OCI-LY7 (cell line): ENCODE results near the gene CRAMP1. TPM values are rescaled to one million over a fixed set of nuclear protein-coding genes. Genes with fewer than 3 reads are reported as not detected.

ENCODE experiments used
- BruUV-seq: library from RNA; stranded (reverse); fragments of 400-500 nt; replicated peaks from 2 replicates; lab custom pipeline; 2021; lab: Mats Ljungman, UMichigan
- CTCF ChIA-PET: fragments of 300-600 bp; sonication (Branson Sonifier 250); formaldehyde crosslinking; loops from one replicate; lab custom pipeline; 2022; ENCODE audit warnings: antibody characterized with exemption; ENCODE audit not compliant: unreplicated experiment; lab: Charles Lee
- POLR2A ChIA-PET: fragments of 300-600 bp; sonication (Branson Sonifier 250); formaldehyde crosslinking; loops from one replicate; lab custom pipeline; 2022; ENCODE audit warnings: antibody characterized with exemption; lab: Charles Lee
- DNase-seq: peaks from one replicate; pipeline ENCODE4 v3.0.0-alpha.2; 2015; ENCODE audit warnings: low spot score
- H2AFZ ChIP-seq: fragments of 200-600 bp; sonication (generic), shearing (Covaris generic); 2 replicates; pipeline ENCODE4 v1.6.1; 2014; ENCODE audit warnings: mild to moderate bottlenecking, antibody characterized with exemption, low read length, moderate library complexity
- H3K27ac ChIP-seq: fragments of 200-600 bp; sonication (generic); 2 replicates; pipeline ENCODE4 v1.5.1; 2014; ENCODE audit warnings: mixed run types, low read depth, mild to moderate bottlenecking, moderate library complexity, low read length, inconsistent platforms; ENCODE audit not compliant: poor library complexity, severe bottlenecking
- H3K36me3 ChIP-seq: fragments of 200-600 bp; sonication (generic); 2 replicates; pipeline ENCODE4 v1.6.1; 2014; ENCODE audit warnings: mild to moderate bottlenecking, antibody characterized with exemption, low read length, moderate library complexity, mixed read lengths; ENCODE audit not compliant: insufficient read depth
- H3K4me1 ChIP-seq: fragments of 200-600 bp; sonication (generic); 2 replicates; pipeline ENCODE4 v1.5.1; 2014; ENCODE audit warnings: mild to moderate bottlenecking, low read length; ENCODE audit not compliant: insufficient read depth, poor library complexity, severe bottlenecking
- H3K4me2 ChIP-seq: fragments of 200-600 bp; sonication (generic); 2 replicates; pipeline ENCODE4 v1.6.1; 2014; ENCODE audit warnings: mild to moderate bottlenecking, low read length
- H3K4me3 ChIP-seq: fragments of 200-600 bp; sonication (generic); 2 replicates; pipeline ENCODE4 v1.5.1; 2014; ENCODE audit warnings: mild to moderate bottlenecking, low read depth, low read length; ENCODE audit not compliant: poor library complexity, severe bottlenecking
- H3K79me2 ChIP-seq: fragments of 200-600 bp; sonication (generic); 2 replicates; pipeline ENCODE4 v1.6.1; 2016; ENCODE audit warnings: low read depth, mild to moderate bottlenecking, low read length, moderate library complexity, mixed read lengths; ENCODE audit not compliant: insufficient read depth
- H3K9me2 ChIP-seq: fragments of 200-600 bp; sonication (generic); 2 replicates; pipeline ENCODE4 v1.6.1; 2016; ENCODE audit warnings: mild to moderate bottlenecking, low read length, mixed read lengths; ENCODE audit not compliant: insufficient read depth
- H3K9me3 ChIP-seq: fragments of 200-600 bp; sonication (generic); 2 replicates; pipeline ENCODE4 v1.6.1; 2014; ENCODE audit warnings: mild to moderate bottlenecking, mixed run types, low read length, mixed read lengths
- H4K20me1 ChIP-seq: fragments of 200-600 bp; sonication (generic); 2 replicates; pipeline ENCODE4 v1.6.1; 2014; ENCODE audit warnings: mild to moderate bottlenecking, antibody characterized with exemption, low read length, moderate library complexity, mixed read lengths; ENCODE audit not compliant: insufficient read depth
- EZH2phosphoT487 ChIP-seq: fragments of 200-600 bp; sonication (generic); IDR thresholded peaks from 2 replicates; pipeline ENCODE4 v1.6.1; 2018; ENCODE audit warnings: low read depth, borderline replicate concordance, mild to moderate bottlenecking, mixed run types, antibody characterized with exemption, low read length, moderate library complexity, mixed read lengths
- intact Hi-C: fragments of 100-400 bp; cut with micrococcal nuclease; formaldehyde crosslinking; loops from one replicate; pipeline ENCODE4 v1.10.0; 2022; ENCODE audit not compliant: unreplicated experiment
- total RNA-seq, 2 experiments: library from RNA; depleted of rRNA in 1 of 2; stranded (reverse); fragments of >200 nt in 1 of 2; shearing (Covaris generic) in 1 of 2; gene quantifications; 2 replicates each; pipeline ENCODE4 v1.2.3, GENCODE V29; 2014 to 2022
- TF ChIP-seq, protein P1 (sequence below): fragments of 200-600 bp; sonication (generic); conservative IDR thresholded peaks from 2 replicates; pipeline ENCODE4 v1.5.1; 2014; ENCODE audit warnings: mild to moderate bottlenecking, antibody characterized with exemption, low read length, moderate library complexity, mixed read lengths

The CRAMP1 gene
- total RNA-seq, 2 experiments from 2014 or later: 10.5 to 33.6 TPM

- peaks cover 70% of the 10 kb centered on the region for H3K79me2 ChIP-seq
- no peak overlapping the region for H3K4me2 ChIP-seq
- DNase-seq: no peak
- no peaks in the 10 kb centered on the region for H3K9me2 ChIP-seq
- H3K27ac ChIP-seq: no peak overlapping the region
- TF ChIP-seq, protein P1, sequence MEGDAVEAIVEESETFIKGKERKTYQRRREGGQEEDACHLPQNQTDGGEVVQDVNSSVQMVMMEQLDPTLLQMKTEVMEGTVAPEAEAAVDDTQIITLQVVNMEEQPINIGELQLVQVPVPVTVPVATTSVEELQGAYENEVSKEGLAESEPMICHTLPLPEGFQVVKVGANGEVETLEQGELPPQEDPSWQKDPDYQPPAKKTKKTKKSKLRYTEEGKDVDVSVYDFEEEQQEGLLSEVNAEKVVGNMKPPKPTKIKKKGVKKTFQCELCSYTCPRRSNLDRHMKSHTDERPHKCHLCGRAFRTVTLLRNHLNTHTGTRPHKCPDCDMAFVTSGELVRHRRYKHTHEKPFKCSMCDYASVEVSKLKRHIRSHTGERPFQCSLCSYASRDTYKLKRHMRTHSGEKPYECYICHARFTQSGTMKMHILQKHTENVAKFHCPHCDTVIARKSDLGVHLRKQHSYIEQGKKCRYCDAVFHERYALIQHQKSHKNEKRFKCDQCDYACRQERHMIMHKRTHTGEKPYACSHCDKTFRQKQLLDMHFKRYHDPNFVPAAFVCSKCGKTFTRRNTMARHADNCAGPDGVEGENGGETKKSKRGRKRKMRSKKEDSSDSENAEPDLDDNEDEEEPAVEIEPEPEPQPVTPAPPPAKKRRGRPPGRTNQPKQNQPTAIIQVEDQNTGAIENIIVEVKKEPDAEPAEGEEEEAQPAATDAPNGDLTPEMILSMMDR: no peak
- no peak for TF ChIP-seq EZH2phosphoT487
- CTCF ChIA-PET: no interaction called here
- no peak overlapping the region for H2AFZ ChIP-seq
- peaks cover 57% of the 10 kb centered on the region for H3K36me3 ChIP-seq
- peaks cover 27% of the 10 kb centered on the region for H4K20me1 ChIP-seq
- peaks cover 22% of the 10 kb centered on the region for H3K4me1 ChIP-seq
- no peaks in the 10 kb centered on the region for H3K9me3 ChIP-seq
- H3K4me3 ChIP-seq: no peak overlapping the region
- BruUV-seq: TSS peak; percentile 5
- intact Hi-C loops: no loop called here
- POLR2A ChIA-PET: no interaction called here
These were observed 68.9 kb downstream of the CRAMP1 start for GRCh38 chr16:1681032-1681431.

DNA sequence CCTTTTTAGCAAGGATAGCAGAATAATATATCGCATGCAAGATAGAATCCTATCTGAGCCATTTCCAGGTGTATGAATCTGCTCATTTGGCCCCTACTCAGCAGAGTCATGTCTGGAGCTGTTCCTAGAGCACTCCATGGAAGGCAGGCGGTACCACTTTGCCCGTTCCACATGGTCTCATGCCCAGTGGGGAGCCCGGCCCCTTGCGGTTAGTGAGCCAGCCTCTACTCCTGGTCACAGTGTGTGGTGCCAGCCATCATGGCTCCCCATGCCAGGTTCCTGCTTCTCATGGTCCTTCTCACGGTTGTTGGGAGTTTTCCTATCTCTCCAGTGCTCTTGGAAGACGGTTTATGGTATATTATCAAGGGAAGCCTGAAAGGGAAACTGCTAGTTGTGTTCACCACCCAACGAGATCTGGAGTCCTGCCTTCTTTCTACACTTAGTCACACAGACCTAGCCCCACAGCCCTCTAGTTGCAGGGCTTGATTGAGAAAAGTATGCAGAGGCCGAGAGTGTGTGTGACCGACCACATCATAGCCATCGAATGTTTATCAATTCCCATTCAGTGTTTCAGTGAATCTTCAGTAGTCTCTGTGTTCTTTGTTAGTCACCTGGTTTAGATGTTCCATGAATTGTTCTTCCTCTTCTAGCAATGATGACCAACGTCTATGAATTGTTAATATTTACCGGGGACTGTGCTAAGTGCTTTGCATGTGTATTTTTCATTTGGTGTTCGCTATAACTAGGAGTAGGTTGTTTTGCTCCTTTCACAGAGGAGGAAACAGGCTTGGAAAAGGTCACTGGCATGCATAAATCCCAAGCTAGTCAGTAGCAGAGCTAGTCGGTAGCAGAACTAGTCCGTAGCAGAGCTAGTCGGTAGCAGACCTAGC, 75.5 kb downstream of the CRAMP1 start:
- ChIA-PET POLR2A (no interaction called here), CTCF (no interaction called here)
- Histone ChIP-seq H3K79me2 (peaks cover 58% of the 10 kb centered on the region), H3K9me3 (no peaks in the 10 kb centered on the region), H3K36me3 (peaks cover 91% of the 10 kb centered on the region), H3K9me2 (no peaks in the 10 kb centered on the region), H3K4me3 (no peak overlapping the region), H3K4me1 (no peaks in the 10 kb centered on the region), H2AFZ (no peak overlapping the region), H4K20me1 (peaks cover 17% of the 10 kb centered on the region), H3K4me2 (no peak overlapping the region), H3K27ac (no peak overlapping the region)
- no peak for TF ChIP-seq EZH2phosphoT487
- TF ChIP-seq, protein P1: no peak
- DNase-seq: no peak
- no TSS peak for BruUV-seq
- intact Hi-C loops: no loop called here
